Measurements from ENCODE around the gene CRTC3. TPM values are rescaled to one million over a fixed set of nuclear protein-coding genes. Genes with fewer than 3 reads are reported as not detected.

Gene CRTC3
- total RNA-seq, 1 donor from 2014 or later: 39.7 TPM

GRCh38 chr15:90592131-90592881, 62.6 kb downstream of the CRTC3 start:
- Mint-ChIP-seq H3K9me3 (ENCODE audit: low read depth) (no peaks in the 10 kb centered on the region), H3K27ac (ENCODE audit: unreplicated experiment) (peak overlapping the region; percentile 4), H3K36me3 (ENCODE audit: low read depth) (peaks cover 18% of the 10 kb centered on the region), H3K4me1 (ENCODE audit: low read depth) (peaks cover 20% of the 10 kb centered on the region), H3K4me3 (ENCODE audit: unreplicated experiment) (no peak overlapping the region), H3K27me3 (ENCODE audit: low read depth) (no peaks in the 10 kb centered on the region)
- DNase-seq (ENCODE audit: low spot score): no peak
- no peak for TF ChIP-seq CTCF (IDR thresholded peaks at IDR 0.05)

- H3K4me1 Mint-ChIP-seq (ENCODE audit: low read depth): peaks cover 20% of the 10 kb centered on the region
- H3K9me3 Mint-ChIP-seq (ENCODE audit: low read depth): no peaks in the 10 kb centered on the region
- H3K4me3 Mint-ChIP-seq (ENCODE audit: unreplicated experiment): no peak overlapping the region
- H3K27me3 Mint-ChIP-seq (ENCODE audit: low read depth): no peaks in the 10 kb centered on the region
- H3K27ac Mint-ChIP-seq (ENCODE audit: unreplicated experiment): no peak overlapping the region
- H3K36me3 Mint-ChIP-seq (ENCODE audit: low read depth): peaks cover 20% of the 10 kb centered on the region
- TF ChIP-seq CTCF (IDR thresholded peaks at IDR 0.05): no peak
- no peak for DNase-seq (ENCODE audit: low spot score)
These were observed 63.9 kb downstream of the CRTC3 start for GRCh38 chr15:90593499-90594158.

- H3K4me3 Mint-ChIP-seq (ENCODE audit: unreplicated experiment): no peak overlapping the region
- H3K4me1 Mint-ChIP-seq (ENCODE audit: low read depth): peaks cover 20% of the 10 kb centered on the region
- H3K27ac Mint-ChIP-seq (ENCODE audit: unreplicated experiment): no peak overlapping the region
These were observed 64.6 kb downstream of the CRTC3 start for GRCh38 chr15:90594301-90594738.

GRCh38 chr15:90595763-90596155, 66.0 kb downstream of the CRTC3 start:
- H3K4me3 Mint-ChIP-seq (ENCODE audit: unreplicated experiment): no peak overlapping the region
- TF ChIP-seq CTCF (IDR thresholded peaks at IDR 0.05): no peak
- DNase-seq (ENCODE audit: low spot score): no peak
- H3K27me3 Mint-ChIP-seq (ENCODE audit: low read depth): no peaks in the 10 kb centered on the region
- H3K9me3 Mint-ChIP-seq (ENCODE audit: low read depth): no peaks in the 10 kb centered on the region
- H3K4me1 Mint-ChIP-seq (ENCODE audit: low read depth): peaks cover 20% of the 10 kb centered on the region
- peak overlapping the region; percentile 18 for H3K27ac Mint-ChIP-seq (ENCODE audit: unreplicated experiment)
- H3K36me3 Mint-ChIP-seq (ENCODE audit: low read depth): peaks cover 21% of the 10 kb centered on the region

More at GRCh38 chr15:90594301-90594738, 64.6 kb downstream of the CRTC3 start:
- no peak for DNase-seq (ENCODE audit: low spot score)
- no peaks in the 10 kb centered on the region for H3K9me3 Mint-ChIP-seq (ENCODE audit: low read depth)
- TF ChIP-seq CTCF (IDR thresholded peaks at IDR 0.05): no peak
- peaks cover 20% of the 10 kb centered on the region for H3K36me3 Mint-ChIP-seq (ENCODE audit: low read depth)
- no peaks in the 10 kb centered on the region for H3K27me3 Mint-ChIP-seq (ENCODE audit: low read depth)

GRCh38 chr15:90596943-90597342, 67.2 kb downstream of the CRTC3 start:
- H3K27ac Mint-ChIP-seq (ENCODE audit: unreplicated experiment): no peak overlapping the region
- no peak overlapping the region for H3K4me3 Mint-ChIP-seq (ENCODE audit: unreplicated experiment)

More at GRCh38 chr15:90596943-90597342, 67.2 kb downstream of the CRTC3 start:
- Mint-ChIP-seq H3K36me3 (ENCODE audit: low read depth) (peaks cover 24% of the 10 kb centered on the region), H3K9me3 (ENCODE audit: low read depth) (no peaks in the 10 kb centered on the region), H3K4me1 (ENCODE audit: low read depth) (peaks cover 19% of the 10 kb centered on the region), H3K27me3 (ENCODE audit: low read depth) (no peaks in the 10 kb centered on the region)
- no peak for DNase-seq (ENCODE audit: low spot score)
- no peak for TF ChIP-seq CTCF (IDR thresholded peaks at IDR 0.05)
